ENCODE data around the gene RHBDF1.
"Not testable (repeated sequence)": the region's sequence is repeated elsewhere in the genome, so short reads cannot be mapped to it uniquely, and the experiment has no call there.

RHBDF1 gene

GRCh38 chr16:36336-36984 is 36.0 kb downstream of the RHBDF1 start:
- DNase-seq (ENCODE audit: low read depth), result no peak

GRCh38 chr16:35678-36305 is 36.6 kb downstream of the RHBDF1 start:
- DNase-seq (ENCODE audit: low read depth), result no peak

GRCh38 chr16:35011-35677 is 37.3 kb downstream of the RHBDF1 start:
- DNase-seq (ENCODE audit: low read depth), result no peak

- no peak for DNase-seq (ENCODE audit: low read depth)
Measured at GRCh38 chr16:34648-34987, 37.8 kb downstream of the RHBDF1 start.

- DNase-seq (ENCODE audit: low read depth), result no peak
Measured at GRCh38 chr16:33877-34647, 38.4 kb downstream of the RHBDF1 start.

GRCh38 chr16:33154-33876 is 39.1 kb downstream of the RHBDF1 start:
- not testable (repeated sequence) for DNase-seq (ENCODE audit: low read depth)

GRCh38 chr16:30627-31026 is 41.8 kb downstream of the RHBDF1 start:
- DNase-seq (ENCODE audit: low read depth), result not testable (repeated sequence)

- DNase-seq (ENCODE audit: low read depth), result not testable (repeated sequence)
Measured at GRCh38 chr16:25926-26348, 46.5 kb downstream of the RHBDF1 start.

GRCh38 chr16:24151-24550 is 48.3 kb downstream of the RHBDF1 start:
- DNase-seq (ENCODE audit: low read depth), result not testable (repeated sequence)

- not testable (repeated sequence) for DNase-seq (ENCODE audit: low read depth)
Measured at GRCh38 chr16:20886-21285, 51.5 kb downstream of the RHBDF1 start.

- DNase-seq (ENCODE audit: low read depth), result not testable (repeated sequence)
Measured at GRCh38 chr16:17062-17765, 55.2 kb downstream of the RHBDF1 start.

GRCh38 chr16:10772-11171 is 61.7 kb downstream of the RHBDF1 start:
- not testable (repeated sequence) for DNase-seq (ENCODE audit: low read depth)

- DNase-seq (ENCODE audit: low read depth), result no peak
Measured at GRCh38 chr16:9903-10665, 62.3 kb downstream of the RHBDF1 start.

Data from fibroblast of gingiva (primary cell).